H1 (cell line): ENCODE measurements around the gene ACTR5. TPM values are rescaled to one million over a fixed set of nuclear protein-coding genes. Genes with fewer than 3 reads are reported as not detected.
A peak's percentile ranks its signal among the peaks of the same experiment; 100 is the strongest.

Source experiments
- CTCF ChIA-PET: fragments of 300-600 bp; sonication (Branson Sonifier 250); formaldehyde crosslinking; loops from one replicate; lab custom pipeline; 2021; ENCODE audit not compliant: partially characterized antibody; lab: Charles Lee
- POLR2A ChIA-PET: fragments of 300-600 bp; sonication (Branson Sonifier 250); formaldehyde crosslinking; loops from one replicate; lab custom pipeline; 2021; ENCODE audit warnings: inconsistent platforms; ENCODE audit not compliant: partially characterized antibody; lab: Charles Lee
- DNase-seq, 2 experiments: peaks; one replicate each; pipeline versions ENCODE4 v3.0.0 to v3.0.0-alpha.2; 2010 to 2022; ENCODE audit warnings: low spot score in 2 of 2, low read depth in 1 of 2, mixed read lengths in 1 of 2
- FAIRE-seq: peaks from 2 replicates; lab custom pipeline; 2011; peaks lifted over from hg19 to GRCh38; lab: Jason Lieb, UNC
- H2AFZ ChIP-seq: 2 replicates; pipeline ENCODE4 v1.8.1; 2012; ENCODE audit warnings: low read length, inconsistent platforms
- H2AK5ac ChIP-seq: 2 replicates; pipeline ENCODE4 v1.6.1; 2013; ENCODE audit warnings: low read depth, low read length
- H2BK120ac ChIP-seq: replicated peaks from 2 replicates; pipeline ENCODE3; 2013; ENCODE audit warnings: low read depth, low read length, inconsistent platforms
- H2BK12ac ChIP-seq: 2 replicates; pipeline ENCODE4 v1.6.1; 2013; ENCODE audit warnings: low read depth, low read length
- H2BK15ac ChIP-seq: 2 replicates; pipeline ENCODE4 v1.6.1; 2013; ENCODE audit warnings: low read length
- H2BK20ac ChIP-seq: 2 replicates; pipeline ENCODE4 v1.6.1; 2013; ENCODE audit warnings: low read length
- H2BK5ac ChIP-seq: 2 replicates; pipeline ENCODE4 v1.6.1; 2013; ENCODE audit warnings: low read depth, low read length
- H3K14ac ChIP-seq: 2 replicates; pipeline ENCODE4 v1.6.1; 2013; ENCODE audit warnings: inconsistent platforms; ENCODE audit not compliant: insufficient read length
- H3K18ac ChIP-seq: 2 replicates; pipeline ENCODE4 v1.6.1; 2013; ENCODE audit warnings: low read length; ENCODE audit errors: extremely low read depth
- H3K23ac ChIP-seq: 2 replicates; pipeline ENCODE4 v1.6.1; 2013; ENCODE audit warnings: inconsistent platforms; ENCODE audit not compliant: insufficient read length
- H3K23me2 ChIP-seq: 2 replicates; pipeline ENCODE4 v1.6.1; 2013; ENCODE audit warnings: low read depth, low read length
- H3K27ac ChIP-seq: 2 replicates; pipeline ENCODE4 v1.6.1; 2011; ENCODE audit warnings: low read depth, low read length, inconsistent platforms
- H3K27me3 ChIP-seq, 4 experiments: replicated peaks in 1 of 4; 1 replicate in 1 of 4; 2 replicates in 3 of 4; pipeline versions ENCODE4 v1.6.1 to v1.8.1; 2011 to 2013; ENCODE audit warnings: low read length in 3 of 4, mild to moderate bottlenecking in 3 of 4, inconsistent platforms in 2 of 4, mixed read lengths in 2 of 4, moderate library complexity in 1 of 4; ENCODE audit not compliant: control insufficient read depth in 3 of 4, insufficient read depth in 3 of 4; ENCODE audit errors: extremely low read depth in 1 of 4
- H3K36me3 ChIP-seq, 4 experiments: 2 replicates each; pipeline versions ENCODE4 v1.6.1 to v1.8.1; 2011 to 2013; ENCODE audit warnings: mild to moderate bottlenecking in 4 of 4, low read length in 3 of 4, moderate library complexity in 2 of 4, control low read depth in 1 of 4, inconsistent platforms in 1 of 4; ENCODE audit not compliant: insufficient read depth in 4 of 4, control insufficient read depth in 2 of 4
- H3K4ac ChIP-seq: replicated peaks from 2 replicates; pipeline ENCODE3; 2013; ENCODE audit warnings: low read length, low read depth, mixed read lengths, inconsistent platforms; ENCODE audit not compliant: insufficient read length
- H3K4me1 ChIP-seq, 4 experiments: replicated peaks in 1 of 4; 1 replicate in 1 of 4; 2 replicates in 3 of 4; pipeline versions ENCODE4 v1.6.1 to v1.8.1; 2011 to 2013; ENCODE audit warnings: low read length in 3 of 4, inconsistent platforms in 2 of 4, mixed read lengths in 1 of 4; ENCODE audit not compliant: insufficient read depth in 4 of 4, control insufficient read depth in 3 of 4
- H3K4me2 ChIP-seq, 2 experiments: 2 replicates each; pipeline versions ENCODE4 v1.6.1 to v1.8.1; 2011 to 2013; ENCODE audit warnings: low read depth in 2 of 2, low read length in 2 of 2, control low read depth in 1 of 2, inconsistent platforms in 1 of 2, mild to moderate bottlenecking in 1 of 2; ENCODE audit not compliant: insufficient read depth in 1 of 2
- H3K4me3 ChIP-seq, 4 experiments: fragments of 200-600, 300-600 bp in 1 of 4; sonication (generic), shearing (Covaris generic), sonication (Bioruptor Twin) in 1 of 4; 2 replicates each; pipeline versions ENCODE4 v1.5.1 to v1.8.1; 2011 to 2016; ENCODE audit warnings: low read length in 4 of 4, low read depth in 3 of 4, control low read depth in 2 of 4, inconsistent platforms in 2 of 4, mild to moderate bottlenecking in 2 of 4, mixed read lengths in 1 of 4, moderate library complexity in 1 of 4; ENCODE audit not compliant: insufficient read depth in 2 of 4; ENCODE audit errors: extremely low read depth in 1 of 4
- H3K56ac ChIP-seq: replicated peaks from 2 replicates; pipeline ENCODE3; 2013; ENCODE audit warnings: low read depth, mild to moderate bottlenecking, mixed read lengths, low read length, inconsistent platforms; ENCODE audit not compliant: insufficient read length
- H3K79me1 ChIP-seq: 2 replicates; pipeline ENCODE4 v1.6.1; 2013; ENCODE audit warnings: low read depth, low read length, control low read depth
- H3K79me2 ChIP-seq, 2 experiments: 2 replicates each; pipeline versions ENCODE4 v1.6.1 to v1.8.1; 2012 to 2013; ENCODE audit warnings: low read length in 2 of 2, mild to moderate bottlenecking in 2 of 2, inconsistent platforms in 1 of 2; ENCODE audit not compliant: insufficient read depth in 2 of 2, control insufficient read depth in 1 of 2
- H3K9ac ChIP-seq, 4 experiments: replicated peaks in 1 of 4; 1 replicate in 1 of 4; 2 replicates in 3 of 4; pipeline versions ENCODE4 v1.6.1 to v1.8.1; 2011 to 2013; ENCODE audit warnings: low read depth in 3 of 4, low read length in 3 of 4, control low read depth in 2 of 4, mild to moderate bottlenecking in 2 of 4, moderate library complexity in 2 of 4, inconsistent platforms in 1 of 4; ENCODE audit errors: extremely low read depth in 1 of 4
- H3K9me3 ChIP-seq, 2 experiments: 2 replicates each; pipeline versions ENCODE4 v1.6.1 to v1.8.1; 2012 to 2013; ENCODE audit warnings: mild to moderate bottlenecking in 2 of 2, moderate library complexity in 2 of 2, control low read depth in 1 of 2, inconsistent platforms in 1 of 2, low read depth in 1 of 2, low read length in 1 of 2, mixed read lengths in 1 of 2; ENCODE audit not compliant: insufficient read depth in 2 of 2
- H4K20me1 ChIP-seq, 2 experiments: replicated peaks in 1 of 2; 2 replicates each; pipeline versions ENCODE3 to v1.8.1; 2011 to 2013; ENCODE audit warnings: inconsistent platforms in 2 of 2, low read length in 2 of 2, mild to moderate bottlenecking in 1 of 2; ENCODE audit not compliant: insufficient read depth in 2 of 2, control insufficient read depth in 1 of 2
- H4K5ac ChIP-seq: 2 replicates; pipeline ENCODE4 v1.6.1; 2013; ENCODE audit warnings: low read length, low read depth, mixed read lengths, inconsistent platforms; ENCODE audit not compliant: insufficient read length
- H4K8ac ChIP-seq: 2 replicates; pipeline ENCODE4 v1.8.0; 2013; ENCODE audit warnings: mild to moderate bottlenecking, moderate library complexity, low read length, inconsistent platforms; ENCODE audit not compliant: insufficient read depth; ENCODE audit errors: extremely low read depth
- H4K91ac ChIP-seq: replicated peaks from 2 replicates; pipeline ENCODE3; 2013; ENCODE audit warnings: low read length, mixed read lengths, inconsistent platforms; ENCODE audit not compliant: insufficient read length
- ATF2 ChIP-seq: IDR thresholded peaks from 2 replicates; pipeline ENCODE4 v1.6.1; 2012; ENCODE audit warnings: low read length, inconsistent platforms
- ATF3 ChIP-seq: IDR thresholded peaks from 2 replicates; pipeline ENCODE4 v1.6.1; 2011; ENCODE audit warnings: low read depth, mild to moderate bottlenecking, low read length; ENCODE audit not compliant: insufficient read depth
- BACH1 ChIP-seq: IDR thresholded peaks from 2 replicates; pipeline ENCODE4 v1.6.1; 2012; ENCODE audit warnings: low read length, improper control_type of control experiment
- CTCF ChIP-seq, 3 experiments: IDR thresholded peaks; 1 replicate in 2 of 3; 2 replicates in 1 of 3; pipeline versions ENCODE4 v1.5.1 to v1.6.1; 2011; ENCODE audit warnings: low read length in 3 of 3, mild to moderate bottlenecking in 3 of 3, inconsistent platforms in 2 of 3, low read depth in 1 of 3, moderate library complexity in 1 of 3; ENCODE audit not compliant: insufficient read depth in 1 of 3; ENCODE audit errors: control extremely low read depth in 1 of 3
- EGR1 ChIP-seq: IDR thresholded peaks from 2 replicates; pipeline ENCODE4 v1.6.1; 2011; ENCODE audit warnings: low read depth, low read length, borderline replicate concordance
- RBBP5 ChIP-seq: IDR thresholded peaks from 2 replicates; pipeline ENCODE4 v1.7.1; 2012; ENCODE audit warnings: low read depth, mild to moderate bottlenecking, inconsistent platforms, low read length, moderate library complexity, borderline replicate concordance
- TBP ChIP-seq: IDR thresholded peaks from 2 replicates; pipeline ENCODE4 v1.6.1; 2011; ENCODE audit warnings: low read depth, low read length, improper control_type of control experiment
- TCF12 ChIP-seq: IDR thresholded peaks from 2 replicates; pipeline ENCODE4 v1.6.1; 2011; ENCODE audit warnings: low read depth, mild to moderate bottlenecking, low read length
- WGBS, 2 experiments: shearing (Covaris generic) in 1 of 2; methylation state at CpG; one replicate each; pipeline versions ENCODE4 v1.1.6 to v1.1.7; 2013 to 2015; ENCODE audit warnings: low lambda C conversion rate in 2 of 2, mixed read lengths in 2 of 2, inconsistent platforms in 1 of 2, low coverage in 1 of 2, missing lambda C conversion rate in 1 of 2; ENCODE audit not compliant: insufficient replicate concordance in 2 of 2, insufficient coverage in 1 of 2, insufficient read length in 1 of 2; ENCODE audit errors: extremely low coverage in 1 of 2, missing lambda C conversion rate in 1 of 2; 5-methylcytosine and 5-hydroxymethylcytosine counted together
- polyA plus RNA-seq, 7 experiments: library from polyadenylated mRNA; depleted of rRNA in 3 of 7; stranded (reverse) in 5 of 7; unstranded in 2 of 7; fragments of >200 nt in 5 of 7; fragments of 200-250 nt in 2 of 7; gene quantifications; 1 replicate in 5 of 7; 2 replicates in 1 of 7; 4 replicates in 1 of 7; pipeline versions ENCODE4 v1.2.1 to v1.2.3, GENCODE V29; 2011 to 2013; ENCODE audit warnings: missing spikeins in 2 of 7, mixed read lengths in 2 of 7
- total RNA-seq: library from RNA; stranded (reverse); fragmentation: NEBNext Ultra II Directional; extraction: Animal tissue kit (Norgen Biotek cat#: 25700); gene quantifications from 2 replicates; pipeline ENCODE4 v1.2.1, GENCODE V29; 2021

ACTR5 gene
- total and polyA plus RNA-seq, 2 of the 8 experiments (the other 6 are each of a cell fraction or from before 2014, with no cell fraction given) = 10.4 to 14.4 TPM

GRCh38 chr20:38706509-38706908 is 41.8 kb upstream of the ACTR5 start:
- no peak overlapping the region for H3K23ac ChIP-seq
- no peak for FAIRE-seq
- no peaks in the 10 kb centered on the region for H4K20me1 ChIP-seq
- H3K9ac ChIP-seq = no peak overlapping the region
- peak overlapping the region; percentile 7 to 13; a peak in 1 of 4 replicates for H3K4me2 ChIP-seq
- POLR2A ChIA-PET = interaction anchor here (0.7 to 0.9 kb wide), 2 partner anchors 21 to 73 kb away, joined by 3 to 4 read pairs; no protein-coding TSS in a partner anchor
- no peak overlapping the region for H2AK5ac ChIP-seq
- H3K9me3 ChIP-seq = no peaks in the 10 kb centered on the region
- H3K4me1 ChIP-seq = peaks cover 0 to 7% (median 3%) of the 10 kb centered on the region in 4 experiments; a peak in 4 of 7 replicates
- H2AFZ ChIP-seq = 0 out of 2 replicates have a peak overlapping the region, but pooled peaks have one; percentile 90
- no peak overlapping the region; the same call in 1 of the 2 replicates for H2BK15ac ChIP-seq
- no peak overlapping the region for H4K91ac ChIP-seq
- no peak overlapping the region for H2BK12ac ChIP-seq
- no peak overlapping the region for H2BK120ac ChIP-seq
- TF ChIP-seq ATF3 (no peak), ATF2 (no peak), RBBP5 (no peak), CTCF (IDR thresholded peaks at IDR 0.05; ENCODE audit: control extremely low read depth in 1 of 3, insufficient read depth in 1 of 3, low read depth in 1 of 3, low read length in 3 of 3) (no peak), TCF12 (no peak), EGR1 (no peak), BACH1 (no peak), TBP (no peak)
- TF ChIP-seq, all 59 proteins: peak for 0
- H3K4ac ChIP-seq = no peak overlapping the region
- H4K8ac ChIP-seq = no peak overlapping the region
- H3K79me1 ChIP-seq = no peaks in the 10 kb centered on the region
- no peaks in the 10 kb centered on the region for H3K36me3 ChIP-seq
- H3K56ac ChIP-seq = no peak overlapping the region
- DNase-seq = no peak
- 35% methylated on average over 7 of the region's 7 CpGs; no CpG with 5 or more reads in 1 of the 2 experiments for WGBS, 2 experiments
- H3K27ac ChIP-seq = no peak overlapping the region
- no peaks in the 10 kb centered on the region; a peak in 1 of 7 replicates for H3K27me3 ChIP-seq
- H3K18ac ChIP-seq = peak overlapping the region; percentile 78; the same call in 1 of the 2 replicates
- no peaks in the 10 kb centered on the region for H3K79me2 ChIP-seq
- H3K23me2 ChIP-seq = no peaks in the 10 kb centered on the region
- H3K14ac ChIP-seq = no peak overlapping the region
- no peak overlapping the region for H3K4me3 ChIP-seq
- CTCF ChIA-PET = interaction anchor here (0.5 to 19.8 kb wide), 5 partner anchors 8 to 73 kb away, joined by 3 to 236 read pairs (median 4); partner anchors contain the start of gene SLC32A1
- no peak overlapping the region for H4K5ac ChIP-seq
- H2BK20ac ChIP-seq = no peak overlapping the region
- H2BK5ac ChIP-seq = no peak overlapping the region
